OCI-LY7 (cell line): ENCODE data around the gene OTOP3.

Experiments used
- EZH2phosphoT487 ChIP-seq: fragments of 200-600 bp; sonication (generic); IDR thresholded peaks from 2 replicates; pipeline ENCODE4 v1.6.1; 2018; ENCODE audit warnings: low read depth, borderline replicate concordance, mild to moderate bottlenecking, mixed run types, antibody characterized with exemption, low read length, moderate library complexity, mixed read lengths
- TF ChIP-seq, protein P1 (sequence below): fragments of 200-600 bp; sonication (generic); conservative IDR thresholded peaks from 2 replicates; pipeline ENCODE4 v1.5.1; 2014; ENCODE audit warnings: mild to moderate bottlenecking, antibody characterized with exemption, low read length, moderate library complexity, mixed read lengths

DNA sequence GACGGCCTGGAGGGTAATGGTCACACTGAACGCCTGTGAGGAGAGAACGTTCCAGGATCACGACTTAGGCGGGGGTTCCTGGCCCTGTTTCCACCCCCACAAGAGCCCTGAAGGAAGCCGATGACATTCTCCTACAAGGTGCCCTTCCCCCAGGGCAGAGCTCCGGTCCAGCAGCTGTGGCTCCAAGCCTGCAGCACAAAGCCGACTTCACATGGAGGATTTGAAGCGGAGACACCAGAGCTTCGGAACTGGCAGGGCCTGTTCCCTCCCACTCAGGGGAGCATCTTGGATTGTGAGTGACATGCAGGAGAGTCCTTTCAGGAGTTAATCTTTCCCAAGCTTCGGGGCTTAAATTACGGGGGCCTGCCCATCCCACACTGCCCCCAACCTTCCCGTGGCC, 47.2 kb upstream of the OTOP3 start:
- TF ChIP-seq, protein P1, sequence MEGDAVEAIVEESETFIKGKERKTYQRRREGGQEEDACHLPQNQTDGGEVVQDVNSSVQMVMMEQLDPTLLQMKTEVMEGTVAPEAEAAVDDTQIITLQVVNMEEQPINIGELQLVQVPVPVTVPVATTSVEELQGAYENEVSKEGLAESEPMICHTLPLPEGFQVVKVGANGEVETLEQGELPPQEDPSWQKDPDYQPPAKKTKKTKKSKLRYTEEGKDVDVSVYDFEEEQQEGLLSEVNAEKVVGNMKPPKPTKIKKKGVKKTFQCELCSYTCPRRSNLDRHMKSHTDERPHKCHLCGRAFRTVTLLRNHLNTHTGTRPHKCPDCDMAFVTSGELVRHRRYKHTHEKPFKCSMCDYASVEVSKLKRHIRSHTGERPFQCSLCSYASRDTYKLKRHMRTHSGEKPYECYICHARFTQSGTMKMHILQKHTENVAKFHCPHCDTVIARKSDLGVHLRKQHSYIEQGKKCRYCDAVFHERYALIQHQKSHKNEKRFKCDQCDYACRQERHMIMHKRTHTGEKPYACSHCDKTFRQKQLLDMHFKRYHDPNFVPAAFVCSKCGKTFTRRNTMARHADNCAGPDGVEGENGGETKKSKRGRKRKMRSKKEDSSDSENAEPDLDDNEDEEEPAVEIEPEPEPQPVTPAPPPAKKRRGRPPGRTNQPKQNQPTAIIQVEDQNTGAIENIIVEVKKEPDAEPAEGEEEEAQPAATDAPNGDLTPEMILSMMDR = no peak
- TF ChIP-seq EZH2phosphoT487 = no peak
